ENCODE results near the gene NDEL1. TPM values are rescaled to one million over a fixed set of nuclear protein-coding genes. Genes with fewer than 3 reads are reported as not detected.

The NDEL1 gene
- total and polyA plus RNA-seq, 9 of the 15 experiments (the other 6 are each of a cell fraction or from before 2014, with no cell fraction given) = 0.86 to 30.5 (median 22.7) TPM

GRCh38 chr17:8420041-8420934 lies 15.4 kb upstream of the NDEL1 start (continued):
- TF ChIP-seq ATF4 (CRISPR knock-in tag; IDR thresholded peaks at IDR 0.05) (peak; percentile 65), KAT7 (CRISPR knock-in tag; IDR thresholded peaks at IDR 0.05; ENCODE audit: borderline replicate concordance) (no peak), CTCF (IDR thresholded peaks at IDR 0.05 in 2 of 3, conservative IDR thresholded peaks at IDR 0.05 in 1 of 3; ENCODE audit: insufficient read depth in 2 of 3, low read depth in 1 of 3, low read length in 3 of 3) (no peak), CCAR2 (IDR thresholded peaks at IDR 0.05; ENCODE audit: low read depth, low read length) (no peak), ZNF175 (CRISPR knock-in tag; IDR thresholded peaks at IDR 0.05; ENCODE audit: low read depth) (no peak), BHLHE40 (IDR thresholded peaks at IDR 0.05; ENCODE audit: low read length) (no peak; the same call in 1 of the 2 replicates), FOXP1 (CRISPR knock-in tag; IDR thresholded peaks at IDR 0.05) (peak; percentile 64; the same call in 1 of the 2 replicates), ZNF354B (CRISPR knock-in tag; IDR thresholded peaks at IDR 0.05) (no peak), TAF7 (tag; IDR thresholded peaks at IDR 0.05) (no peak), MLX (CRISPR knock-in tag; conservative IDR thresholded peaks at IDR 0.05) (no peak), NFRKB (IDR thresholded peaks at IDR 0.05; ENCODE audit: low read depth) (0 out of 2 replicates have a peak, but pooled peaks have one; percentile 26), SMARCA5 (IDR thresholded peaks at IDR 0.05) (0 out of 2 replicates have a peak, but pooled peaks have one; percentile 62), ZFP36 (IDR thresholded peaks at IDR 0.05; ENCODE audit: low read depth, low read length, partially characterized antibody) (peak; percentile 14), NFYB (IDR thresholded peaks at IDR 0.05; ENCODE audit: extremely low read depth, insufficient read length) (no peak), NBN (IDR thresholded peaks at IDR 0.05; ENCODE audit: low read depth) (peak; percentile 83; the same call in 1 of the 2 replicates), ARNT (IDR thresholded peaks at IDR 0.05) (peak; percentile 26 to 87; a peak in 3 of 4 replicates), GTF2B (IDR thresholded peaks at IDR 0.05; ENCODE audit: extremely low read depth, insufficient read length) (no peak), EHMT2 (IDR thresholded peaks at IDR 0.05) (no peak)
- TF ChIP-seq, protein P1, sequence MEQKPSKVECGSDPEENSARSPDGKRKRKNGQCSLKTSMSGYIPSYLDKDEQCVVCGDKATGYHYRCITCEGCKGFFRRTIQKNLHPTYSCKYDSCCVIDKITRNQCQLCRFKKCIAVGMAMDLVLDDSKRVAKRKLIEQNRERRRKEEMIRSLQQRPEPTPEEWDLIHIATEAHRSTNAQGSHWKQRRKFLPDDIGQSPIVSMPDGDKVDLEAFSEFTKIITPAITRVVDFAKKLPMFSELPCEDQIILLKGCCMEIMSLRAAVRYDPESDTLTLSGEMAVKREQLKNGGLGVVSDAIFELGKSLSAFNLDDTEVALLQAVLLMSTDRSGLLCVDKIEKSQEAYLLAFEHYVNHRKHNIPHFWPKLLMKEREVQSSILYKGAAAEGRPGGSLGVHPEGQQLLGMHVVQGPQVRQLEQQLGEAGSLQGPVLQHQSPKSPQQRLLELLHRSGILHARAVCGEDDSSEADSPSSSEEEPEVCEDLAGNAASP (IDR thresholded peaks at IDR 0.05) = no peak

Measured in K562 (cell line).